Colonic mucosa (tissue), 4 donors: Measurements from ENCODE around the gene ANKRD6. TPM values are rescaled to one million over a fixed set of nuclear protein-coding genes. Genes with fewer than 3 reads are reported as not detected.

Source experiments
- DNase-seq: peaks from one replicate; pipeline ENCODE4 v3.0.0-alpha.2; 2020
- H3K27ac ChIP-seq: fragments of 200-600 bp; one replicate; pipeline ENCODE4 v1.8.0; 2021
- H3K27me3 ChIP-seq: fragments of 200-600 bp; one replicate; pipeline ENCODE4 v1.8.0; 2021
- H3K36me3 ChIP-seq: fragments of 200-600 bp; one replicate; pipeline ENCODE4 v1.8.0; 2021
- H3K4me1 ChIP-seq: fragments of 200-600 bp; one replicate; pipeline ENCODE4 v1.8.0; 2021; ENCODE audit warnings: mild to moderate bottlenecking
- H3K4me3 ChIP-seq: fragments of 200-600 bp; one replicate; pipeline ENCODE4 v1.8.0; 2021
- H3K9ac ChIP-seq, 2 donors: one replicate each; pipeline ENCODE4 v1.7.0; 2013; ENCODE audit warnings: control low read depth in 2 of 2, low read depth in 2 of 2, low read length in 2 of 2
- H3K9me3 ChIP-seq: fragments of 200-600 bp; one replicate; pipeline ENCODE4 v1.8.0; 2021
- CTCF ChIP-seq: fragments of 200-600 bp; IDR thresholded peaks from one replicate; pipeline ENCODE4 v1.8.0; 2022; ENCODE audit warnings: antibody characterized with exemption, mild to moderate bottlenecking
- intact Hi-C: fragments of 100-400 bp; cut with DNase I; formaldehyde crosslinking; loops from one replicate; pipeline ENCODE4 v1.14.1; 2022
- total RNA-seq, 2 donors: library from RNA; stranded (reverse); fragmentation: NEBNext Ultra II Directional in 1 of 2; extraction: Animal tissue kit (Norgen Biotek cat#: 25700) in 1 of 2; gene quantifications; one replicate each; pipeline ENCODE4 v1.2.1, GENCODE V29; 2021
- donor health status: healthy.
- donor health status: DM: no; HTN: no; CAD: no.
- donor health status: DM: no; HTN: no; CAD: no.

ANKRD6 gene
- total RNA-seq, 2 donors from 2014 or later: 1.6 to 3.1 TPM

DNA sequence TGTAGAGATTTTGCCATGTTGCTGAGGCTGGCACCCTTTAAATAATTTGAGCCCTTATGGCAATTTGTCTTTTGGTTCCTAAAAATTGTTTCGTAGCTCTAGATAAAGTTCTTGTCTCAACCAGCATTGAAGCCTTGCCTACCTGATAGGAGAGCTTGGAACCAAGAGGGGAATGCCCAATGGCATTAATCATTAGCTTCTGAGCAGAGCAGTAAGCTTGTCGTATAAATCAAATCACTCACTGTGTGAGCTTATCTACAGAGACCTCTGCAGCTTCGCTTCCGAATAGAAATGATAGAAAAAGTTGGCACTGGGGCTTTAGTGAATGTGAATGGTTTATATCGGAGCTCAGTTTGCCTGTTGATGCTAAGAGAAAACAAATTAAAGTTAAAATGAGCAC lies 10.7 kb downstream of the ANKRD6 start:
- Histone ChIP-seq H3K9me3 (no peaks in the 10 kb centered on the region), H3K4me1 (no peaks in the 10 kb centered on the region), H3K36me3 (no peaks in the 10 kb centered on the region), H3K9ac (no peak overlapping the region), H3K27me3 (no peaks in the 10 kb centered on the region), H3K4me3 (no peak overlapping the region), H3K27ac (no peak overlapping the region)
- no peak for TF ChIP-seq CTCF
- DNase-seq: no peak
- intact Hi-C loops: no loop called here

GRCh38 chr6:89449193-89449592 lies 16.2 kb downstream of the ANKRD6 start:
- intact Hi-C loops: no loop called here
- no peaks in the 10 kb centered on the region for H3K27me3 ChIP-seq
- no peaks in the 10 kb centered on the region for H3K36me3 ChIP-seq
- no peaks in the 10 kb centered on the region for H3K9me3 ChIP-seq
- no peak for TF ChIP-seq CTCF
- DNase-seq: no peak
- H3K4me3 ChIP-seq: no peak overlapping the region
- H3K9ac ChIP-seq: no peak overlapping the region
- no peaks in the 10 kb centered on the region for H3K4me1 ChIP-seq
- H3K27ac ChIP-seq: no peak overlapping the region

DNA sequence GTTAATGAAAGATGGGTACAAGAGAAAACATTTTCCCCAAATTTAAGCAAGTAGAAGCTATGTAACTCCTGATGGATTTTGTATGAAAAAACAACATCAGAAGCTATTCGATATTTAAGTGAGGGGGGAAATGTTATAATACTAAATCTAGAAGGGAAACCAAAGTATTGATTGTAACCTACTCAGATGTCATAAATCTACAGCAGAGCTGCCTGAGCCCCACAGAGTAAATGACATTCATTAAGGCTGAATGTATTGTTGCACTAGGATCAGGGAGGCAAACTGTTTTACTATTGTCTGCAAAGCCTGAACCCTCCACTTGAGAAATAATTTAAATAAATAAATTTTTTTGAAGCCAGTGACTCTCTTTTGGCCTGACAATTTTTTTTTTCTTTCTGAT lies 19.3 kb downstream of the ANKRD6 start:
- no peak overlapping the region for H3K4me3 ChIP-seq
- H3K36me3 ChIP-seq: no peaks in the 10 kb centered on the region
- H3K27ac ChIP-seq: no peak overlapping the region
- H3K4me1 ChIP-seq: no peaks in the 10 kb centered on the region
- TF ChIP-seq CTCF: no peak
- intact Hi-C loops: no loop called here
- no peaks in the 10 kb centered on the region for H3K27me3 ChIP-seq
- H3K9me3 ChIP-seq: no peaks in the 10 kb centered on the region
- no peak for DNase-seq
- no peak overlapping the region for H3K9ac ChIP-seq

DNA sequence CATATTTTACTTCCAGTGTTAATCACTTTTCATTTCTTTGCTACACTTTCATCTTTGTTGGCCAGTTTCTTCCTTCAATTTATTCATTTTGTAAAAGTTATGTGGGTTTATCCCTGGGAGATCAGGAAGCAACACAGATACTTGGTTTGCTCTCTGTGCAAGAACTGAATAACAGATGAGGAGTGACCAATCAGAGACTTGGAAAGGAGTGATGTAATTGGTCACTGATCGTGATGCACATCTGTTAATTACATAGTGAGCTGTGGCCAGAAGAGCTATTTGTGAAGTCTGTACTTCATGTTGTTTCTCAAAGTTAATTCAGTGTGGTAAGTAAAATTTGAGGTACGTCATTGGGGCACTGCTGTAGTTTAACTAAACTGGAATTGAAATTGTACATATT lies 21.3 kb downstream of the ANKRD6 start:
- Histone ChIP-seq H3K36me3 (no peaks in the 10 kb centered on the region), H3K27me3 (no peaks in the 10 kb centered on the region), H3K9me3 (no peaks in the 10 kb centered on the region), H3K27ac (no peak overlapping the region), H3K4me1 (no peaks in the 10 kb centered on the region), H3K4me3 (no peak overlapping the region), H3K9ac (no peak overlapping the region)
- TF ChIP-seq CTCF: no peak
- no peak for DNase-seq
- intact Hi-C loops: no loop called here

- Histone ChIP-seq H3K27me3 (no peaks in the 10 kb centered on the region), H3K36me3 (no peaks in the 10 kb centered on the region), H3K9ac (no peak overlapping the region), H3K4me3 (no peak overlapping the region), H3K4me1 (no peaks in the 10 kb centered on the region), H3K27ac (no peak overlapping the region), H3K9me3 (no peaks in the 10 kb centered on the region)
- no peak for TF ChIP-seq CTCF
- intact Hi-C loops: no loop called here
- no peak for DNase-seq
Observed at GRCh38 chr6:89458704-89459103, 25.8 kb downstream of the ANKRD6 start.

DNA sequence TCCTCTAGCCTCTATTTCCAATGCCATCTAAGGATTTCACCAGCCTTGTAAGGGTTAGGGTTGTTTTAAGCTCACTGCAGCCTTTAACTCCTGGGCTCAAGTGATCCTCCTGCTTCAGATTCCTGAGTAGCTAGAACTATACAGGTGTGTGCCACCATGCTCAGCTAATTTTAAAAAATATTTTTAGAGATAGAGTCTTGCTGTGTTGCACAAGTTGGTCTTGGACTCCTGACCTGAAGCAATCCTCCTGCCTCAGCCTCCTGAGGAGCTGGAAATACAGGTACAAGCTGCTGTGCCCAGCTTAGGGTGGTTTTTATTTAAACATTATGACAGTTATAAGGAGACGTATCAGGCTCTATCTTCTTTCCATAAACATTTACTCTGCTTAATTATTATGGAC lies 26.5 kb downstream of the ANKRD6 start:
- H3K27ac ChIP-seq: no peak overlapping the region
- H3K27me3 ChIP-seq: no peaks in the 10 kb centered on the region
- DNase-seq: no peak
- no peaks in the 10 kb centered on the region for H3K36me3 ChIP-seq
- no peaks in the 10 kb centered on the region for H3K9me3 ChIP-seq
- H3K4me1 ChIP-seq: no peaks in the 10 kb centered on the region
- H3K4me3 ChIP-seq: no peak overlapping the region
- H3K9ac ChIP-seq: no peak overlapping the region
- no peak for TF ChIP-seq CTCF
- intact Hi-C loops: no loop called here
